HL-60/S4 treated with phorbol 12-myristate 13-acetate at 8.2 ng/mL for 4 days and 3 days (cell line): ENCODE data around the gene ACSM3.
"Not testable (repeated sequence)": the region's sequence is repeated elsewhere in the genome, so short reads cannot be mapped to it uniquely, and the experiment has no call there.

Source experiments
- in situ Hi-C: fragments of 300-500 bp; cut with MboI; formaldehyde crosslinking; loops from 2 replicates; pipeline ENCODE4 v1.15.0; 2022; ENCODE audit warnings: low sequenced_read_pairs

The ACSM3 gene

DNA sequence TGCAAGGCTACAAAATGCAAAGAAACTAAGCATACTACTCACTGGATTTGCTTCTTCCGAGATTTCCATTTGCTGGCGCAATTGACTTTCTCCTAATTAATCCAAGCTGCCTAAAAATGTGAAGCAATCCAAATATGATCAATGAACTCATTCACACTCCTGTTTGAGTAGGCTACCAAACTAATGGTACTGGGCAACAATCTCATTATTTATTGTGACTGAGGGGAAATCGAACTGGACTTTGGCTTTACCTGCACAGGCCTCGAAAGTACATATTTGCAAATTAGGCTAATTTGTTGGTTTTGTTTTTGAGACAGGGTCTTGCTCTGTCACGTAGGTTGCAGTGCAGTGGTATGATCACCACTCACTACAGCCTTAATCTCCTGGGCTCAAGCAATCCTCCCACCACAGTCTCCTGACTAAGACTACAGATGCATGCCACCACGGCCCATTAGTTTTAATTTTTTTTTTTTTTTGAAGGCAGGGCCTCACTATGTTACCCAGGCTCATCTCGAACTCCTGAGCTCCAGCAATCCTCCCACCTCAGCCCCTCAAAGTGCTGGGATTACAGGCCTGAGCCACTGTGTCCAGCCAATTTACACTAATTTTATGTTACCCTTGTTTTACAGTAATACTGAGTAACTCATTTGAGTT lies 39.9 kb downstream of the ACSM3 start:
- in situ Hi-C loops: no loop called here

DNA sequence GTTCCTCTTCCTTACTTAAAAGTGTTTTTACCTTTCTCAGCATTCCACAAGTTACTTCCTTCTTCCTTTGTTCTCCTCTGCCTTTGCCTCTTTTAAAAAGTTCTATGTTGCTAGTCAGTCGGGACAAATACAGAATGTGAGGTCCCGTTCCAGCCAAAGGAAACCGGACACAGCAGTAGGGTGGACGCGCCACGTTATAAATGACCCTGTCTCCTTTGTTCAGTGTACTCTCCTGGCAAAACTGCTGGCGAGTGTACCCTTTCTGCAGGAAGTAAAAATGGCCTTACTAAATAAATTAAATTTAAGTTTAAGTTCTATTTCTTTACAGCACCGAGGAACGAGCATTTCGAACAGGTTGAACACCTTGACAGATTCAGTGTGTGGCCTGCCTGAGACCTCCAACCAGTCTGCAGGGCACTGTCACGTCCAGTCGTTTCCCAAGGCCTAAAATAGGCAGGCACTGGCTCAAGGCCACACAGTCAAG lies 41.9 kb downstream of the ACSM3 start:
- in situ Hi-C loops: not testable (repeated sequence)

DNA sequence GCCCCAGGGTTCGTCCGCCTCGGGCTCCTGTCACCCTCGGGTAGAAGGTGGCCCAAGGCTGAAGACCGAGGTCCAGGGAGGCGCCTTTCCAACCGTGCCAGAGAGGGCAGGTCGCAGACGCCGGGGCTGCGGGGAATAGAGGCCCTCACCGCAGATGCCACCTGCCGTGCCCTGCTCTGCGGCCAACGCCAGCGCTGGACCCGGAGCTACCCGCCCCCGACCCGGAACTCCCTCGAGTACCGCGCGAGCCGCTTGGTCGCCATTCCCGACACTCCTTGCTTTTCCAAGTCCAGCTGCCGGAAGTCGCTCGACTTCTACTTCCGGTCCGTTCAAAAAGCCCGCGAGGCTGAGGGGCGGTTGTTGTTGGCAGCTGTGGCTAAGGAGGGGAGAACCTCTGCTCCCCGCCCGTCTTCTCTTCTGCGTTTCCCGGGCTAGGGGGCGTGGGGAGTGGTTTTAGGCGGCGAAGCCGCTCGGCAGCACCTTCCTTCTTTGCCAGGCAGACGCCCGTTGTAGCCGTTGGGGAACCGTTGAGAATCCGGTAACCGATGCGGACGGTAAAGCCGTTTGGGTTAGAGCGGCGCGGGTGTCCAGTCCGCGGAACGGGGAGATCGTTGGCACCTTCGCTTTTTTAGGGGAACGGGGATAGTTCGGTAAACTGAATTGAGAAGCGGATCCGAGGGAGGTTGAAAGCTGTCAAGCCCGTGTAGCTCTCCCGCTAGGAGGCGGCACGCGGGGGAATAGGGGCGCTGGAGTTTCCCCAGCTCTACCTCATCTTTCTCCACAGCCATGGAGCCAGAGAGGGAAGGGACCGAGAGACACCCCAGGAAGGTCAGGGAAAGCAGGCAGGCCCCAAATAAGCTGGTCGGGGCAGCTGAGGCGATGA lies 42.6 kb downstream of the ACSM3 start, which contains the start of the genes ERI2 and REXO5:
TSS of gene ERI2 (minus strand) at position 305 of the 883 bp plus-strand sequence. CDS start at position 263, 42 bp downstream.
TSS of gene REXO5 (plus strand) at position 360 of the 883 bp plus-strand sequence. CDS start at position 787, 427 bp downstream.
- in situ Hi-C loops: no loop called here

DNA sequence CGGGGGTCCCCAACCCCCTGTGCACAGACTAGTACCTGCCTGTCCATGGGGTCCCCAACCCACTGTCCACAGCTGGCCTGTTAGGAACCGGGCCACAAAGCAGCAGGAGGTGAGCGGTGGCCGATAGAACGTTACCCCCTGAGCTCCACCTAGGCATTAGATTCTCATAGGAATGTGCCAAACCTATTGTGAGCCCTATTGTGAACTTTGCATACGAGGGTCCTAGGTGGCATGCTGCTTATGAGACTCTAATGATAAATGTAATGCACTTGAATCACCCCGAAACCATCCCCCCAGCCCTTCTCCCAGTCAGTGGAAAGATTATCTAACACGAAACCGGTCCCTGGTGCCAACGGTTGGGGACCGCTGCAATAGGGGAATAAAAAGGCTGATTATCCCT lies 44.0 kb downstream of the ACSM3 start:
- in situ Hi-C loops: no loop called here

DNA sequence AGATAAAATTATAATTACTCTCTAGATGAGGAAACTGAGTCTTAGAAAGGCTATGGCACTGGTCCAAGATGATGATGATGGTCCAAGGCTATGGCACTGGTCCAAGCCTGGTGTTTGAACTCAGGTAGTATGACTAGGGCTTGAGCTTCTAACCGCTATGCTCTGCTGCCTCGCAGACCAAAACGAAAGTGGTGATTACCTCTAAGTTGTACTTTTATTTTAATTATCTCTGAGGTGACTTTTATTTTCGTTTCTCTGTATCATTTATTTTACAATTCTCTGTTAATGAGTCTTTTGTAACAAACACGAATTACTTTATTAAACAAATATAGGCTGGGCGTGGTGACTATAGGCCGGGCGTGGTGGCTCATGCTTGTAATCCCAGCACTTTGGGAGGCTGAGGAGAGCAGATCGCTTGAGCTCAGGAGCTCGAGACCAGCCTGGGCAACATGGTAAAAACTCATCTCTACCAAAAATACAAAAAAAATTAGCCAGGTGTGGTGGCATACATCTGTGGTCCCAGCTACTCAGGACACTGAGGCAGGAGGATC lies 48.1 kb downstream of the ACSM3 start:
- in situ Hi-C loops: no loop called here

DNA sequence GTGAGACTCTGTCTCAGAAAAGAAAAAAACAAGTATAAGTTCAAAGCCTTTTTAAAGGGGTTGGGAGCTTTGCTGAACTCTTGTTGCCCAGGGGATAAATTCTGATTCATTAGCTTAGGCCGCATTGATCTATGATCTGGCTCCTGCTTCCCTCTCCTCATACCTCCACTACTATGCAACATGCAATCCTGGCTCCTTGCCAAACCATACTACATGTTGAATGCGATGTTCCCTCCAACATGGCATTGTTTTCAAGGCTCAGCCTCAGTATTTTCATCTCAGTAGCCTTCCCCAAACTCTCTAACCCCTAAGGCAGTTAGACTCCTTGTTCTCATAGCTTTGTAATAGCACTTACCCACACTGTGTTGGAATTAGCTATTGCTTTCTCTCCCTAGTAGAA lies 48.7 kb downstream of the ACSM3 start:
- in situ Hi-C loops: no loop called here

DNA sequence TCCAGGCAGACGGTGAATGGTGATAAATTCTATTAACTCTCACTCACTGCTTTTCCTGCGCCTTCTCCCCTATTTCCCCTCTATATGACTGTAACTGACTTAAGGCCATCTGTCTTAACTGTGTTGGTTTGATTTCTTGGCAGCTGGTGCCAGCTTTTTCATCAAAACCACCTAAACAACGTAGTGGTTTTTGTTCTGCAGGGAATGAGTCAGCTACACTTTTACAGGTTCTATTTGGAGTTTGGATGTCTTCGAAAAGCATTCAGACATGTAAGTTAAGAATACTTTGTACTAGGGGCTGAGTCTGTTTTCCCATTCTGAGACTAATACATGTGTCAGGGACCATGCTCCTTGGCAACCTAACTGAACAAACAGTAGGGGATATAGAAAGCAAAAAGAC lies 51.0 kb downstream of the ACSM3 start:
- in situ Hi-C loops: no loop called here

DNA sequence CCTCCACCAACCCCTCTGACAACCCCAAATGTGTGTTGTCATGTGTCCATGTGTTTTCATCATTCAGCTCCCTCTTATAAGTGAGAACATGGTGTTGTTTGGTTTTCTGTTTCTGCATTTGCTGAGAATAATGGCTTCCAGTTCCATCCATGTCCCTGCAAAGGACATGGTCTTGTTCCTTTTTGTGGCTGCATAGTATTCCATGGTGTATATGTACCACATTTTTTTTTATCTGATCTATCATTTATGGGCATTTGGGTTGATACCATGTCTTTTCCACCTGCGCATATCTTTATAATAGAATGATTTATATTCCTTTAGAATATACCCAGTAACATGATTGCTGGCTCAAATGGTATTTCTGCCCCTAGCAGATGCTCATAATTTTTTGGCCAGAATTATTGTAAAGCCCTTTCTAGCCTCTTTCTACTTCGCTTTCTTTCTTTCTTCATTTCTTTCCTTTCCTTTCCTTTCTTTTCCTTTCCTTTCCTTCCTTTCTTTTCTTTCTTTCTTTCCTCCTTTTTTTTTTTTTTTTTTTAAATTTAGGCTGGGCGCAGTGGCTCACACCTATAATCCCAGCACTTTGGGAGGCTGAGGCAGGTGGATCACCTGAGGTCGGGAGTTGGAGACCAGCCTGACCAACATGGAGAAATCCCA lies 55.2 kb downstream of the ACSM3 start:
- in situ Hi-C loops: no loop called here

DNA sequence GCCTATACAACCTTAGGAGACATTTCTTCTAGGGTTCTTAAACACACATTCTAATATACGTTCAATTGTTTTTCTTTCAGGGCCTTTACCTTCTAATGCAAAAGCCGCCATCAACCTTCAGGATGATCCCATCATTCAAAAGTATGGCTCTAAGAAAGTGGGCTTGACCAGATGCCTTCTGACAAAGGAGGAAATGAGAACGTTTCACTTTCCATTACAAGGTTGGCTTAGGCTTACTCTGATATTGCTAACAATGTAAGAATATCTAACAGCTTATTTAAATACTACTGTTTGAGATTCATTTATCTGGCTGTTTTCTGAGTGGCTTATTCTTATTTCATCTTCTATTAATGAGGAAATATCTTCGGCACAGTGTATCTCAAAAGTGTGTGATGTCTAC lies 57.9 kb downstream of the ACSM3 start:
- in situ Hi-C loops: no loop called here

DNA sequence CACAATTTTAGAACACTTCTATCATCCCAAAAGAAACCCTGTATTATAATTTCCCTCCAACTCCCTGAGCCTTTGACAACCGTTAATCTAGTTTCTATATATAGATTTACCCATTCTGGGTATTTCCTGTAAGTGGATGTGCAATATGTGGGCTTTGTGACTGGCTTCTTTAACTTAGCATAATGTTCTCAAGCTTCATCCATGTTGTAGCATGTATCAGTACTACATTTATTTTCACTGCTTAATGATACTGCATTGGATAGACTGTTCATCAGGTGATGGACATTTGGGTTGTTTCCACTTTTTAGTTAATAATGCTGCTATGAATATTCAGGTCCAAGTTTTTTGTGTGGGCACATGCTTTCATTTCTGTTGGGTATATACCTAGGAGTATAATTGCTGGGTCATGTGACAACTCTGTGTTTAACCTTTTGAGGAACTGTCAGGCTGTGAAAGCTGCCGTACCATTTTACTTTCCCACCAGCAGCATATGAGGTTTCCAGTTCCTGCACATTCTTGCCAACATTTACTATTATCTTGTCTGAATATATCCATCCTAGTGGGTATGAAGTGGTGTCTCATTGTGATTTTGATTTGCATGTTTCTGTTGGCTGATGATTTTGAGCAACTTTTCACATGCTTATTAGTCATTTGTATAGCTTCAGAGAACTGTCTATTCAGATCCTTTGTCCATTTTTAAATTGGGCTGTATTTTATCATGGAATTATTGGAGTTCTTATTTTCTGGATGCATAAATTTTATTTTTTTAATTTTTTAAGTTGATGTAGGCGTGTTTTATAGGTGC lies 58.9 kb downstream of the ACSM3 start:
- in situ Hi-C loops: no loop called here

DNA sequence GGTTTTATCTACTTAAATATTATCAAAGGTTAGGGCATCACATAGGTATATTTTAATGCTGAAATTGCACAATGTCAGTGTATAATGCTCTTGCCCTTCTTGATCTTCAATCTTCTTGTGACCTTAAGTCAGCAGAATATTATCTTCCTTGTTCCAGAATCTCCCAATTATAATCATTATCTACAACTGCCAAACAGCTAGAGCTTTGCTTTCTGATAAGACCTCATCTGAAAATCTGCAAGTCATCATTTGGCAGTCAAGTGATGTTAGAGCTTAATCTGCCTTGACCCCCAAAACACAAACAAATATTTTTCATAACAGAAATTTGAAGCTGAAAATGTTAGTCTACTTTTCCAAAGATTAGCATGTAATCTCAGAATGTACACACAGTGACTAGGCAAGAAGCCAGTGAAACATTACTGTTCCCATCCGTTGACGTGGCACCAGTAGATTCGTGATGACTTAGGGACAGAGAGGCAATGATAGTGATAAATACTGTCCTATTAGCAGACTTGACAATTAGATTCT lies 62.3 kb downstream of the ACSM3 start:
- in situ Hi-C loops: no loop called here

DNA sequence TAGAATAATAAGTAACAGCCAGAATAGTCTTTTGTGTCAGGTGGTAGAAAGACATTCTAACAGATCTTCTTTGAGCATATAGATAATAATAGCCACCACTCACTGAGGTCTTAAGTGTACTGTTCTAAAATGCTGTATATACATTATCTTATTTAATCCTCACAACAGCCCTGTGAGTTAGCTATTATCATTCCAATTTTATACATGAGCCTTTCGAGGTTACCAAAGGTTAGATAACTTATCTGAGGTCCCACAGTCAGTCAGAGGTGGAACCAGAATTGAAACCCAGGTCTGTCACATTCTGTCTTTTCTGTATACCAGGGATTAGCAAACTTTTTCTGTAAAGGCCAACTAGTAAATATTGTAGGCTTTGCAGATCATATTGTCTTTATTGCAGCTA lies 65.7 kb downstream of the ACSM3 start:
- in situ Hi-C loops: no loop called here

DNA sequence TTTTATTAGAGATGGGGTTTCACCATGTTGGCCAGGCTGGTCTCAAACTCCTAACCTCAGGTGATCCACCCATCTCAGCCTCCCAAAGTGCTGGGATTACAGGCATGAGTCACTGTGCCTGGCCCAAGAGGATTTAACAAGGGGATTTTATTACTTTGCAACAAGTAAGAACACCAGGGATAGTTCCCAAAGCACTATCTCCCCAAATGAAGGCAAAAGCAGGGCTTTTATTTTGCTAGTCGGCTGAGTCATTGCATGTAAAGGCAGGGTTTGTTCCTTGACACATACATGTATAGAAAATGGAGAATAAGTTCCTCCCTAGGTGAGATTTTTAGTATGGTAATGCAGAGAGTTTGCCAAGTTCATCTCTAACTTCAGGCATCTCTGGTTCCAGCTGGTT lies 66.6 kb downstream of the ACSM3 start:
- in situ Hi-C loops: no loop called here

DNA sequence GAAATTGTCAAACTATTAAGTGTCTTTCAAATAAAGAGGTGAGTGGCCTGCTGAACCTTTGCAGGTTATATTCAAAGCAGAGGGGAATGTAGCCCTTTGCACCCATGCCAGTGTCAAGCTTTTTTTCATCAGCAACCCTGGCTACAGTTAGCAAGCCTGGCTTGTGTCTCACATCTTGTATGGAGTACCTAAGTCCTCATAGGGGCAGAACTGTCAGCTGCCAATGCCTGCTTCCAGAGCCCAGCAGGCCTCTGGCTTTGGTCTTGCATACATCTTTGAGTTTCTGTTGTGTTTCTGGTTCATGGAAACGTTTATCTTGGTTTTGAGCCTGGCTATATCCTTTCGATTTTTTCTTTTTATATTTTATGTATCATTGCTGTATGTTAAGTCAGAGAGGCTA lies 69.3 kb downstream of the ACSM3 start:
- in situ Hi-C loops: no loop called here

DNA sequence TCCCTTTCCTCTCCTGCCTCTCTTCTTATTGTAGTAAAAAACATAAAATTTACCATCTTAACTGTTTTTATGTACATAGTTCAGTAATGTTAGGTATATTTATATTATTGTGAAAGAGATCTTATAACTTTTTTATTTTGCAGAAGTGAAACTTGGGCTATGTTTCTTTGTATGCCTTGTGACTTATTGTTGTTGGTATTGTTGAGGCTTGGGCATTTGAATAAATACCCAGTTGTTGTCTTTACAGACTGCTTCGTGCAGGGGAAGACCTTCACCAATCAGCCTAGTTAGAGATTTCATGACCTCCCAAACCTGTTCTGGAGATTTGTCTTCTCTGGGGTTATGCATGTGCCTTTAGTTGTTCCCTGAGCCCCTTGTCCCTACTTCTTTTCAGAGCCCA lies 74.4 kb downstream of the ACSM3 start:
- in situ Hi-C loops: no loop called here

DNA sequence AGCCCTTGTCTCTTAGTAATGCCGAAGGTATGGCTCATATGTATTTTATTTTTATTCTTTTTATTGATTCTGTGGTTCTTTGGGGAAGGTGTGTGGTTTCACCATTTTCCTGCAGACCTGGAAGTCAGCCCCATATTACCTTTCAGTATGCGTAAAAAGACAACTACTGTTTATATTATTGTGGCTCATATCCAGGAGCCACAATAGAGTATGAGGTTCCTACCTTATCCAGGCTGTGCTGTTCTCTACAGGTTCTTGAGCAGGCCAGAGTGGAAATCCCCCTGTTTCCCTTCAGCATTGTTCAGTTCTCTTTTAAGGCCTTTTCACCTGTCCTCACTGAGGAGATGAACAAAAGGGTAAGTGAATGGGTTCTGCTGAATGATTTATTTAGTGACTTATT lies 75.7 kb downstream of the ACSM3 start:
- in situ Hi-C loops: no loop called here

DNA sequence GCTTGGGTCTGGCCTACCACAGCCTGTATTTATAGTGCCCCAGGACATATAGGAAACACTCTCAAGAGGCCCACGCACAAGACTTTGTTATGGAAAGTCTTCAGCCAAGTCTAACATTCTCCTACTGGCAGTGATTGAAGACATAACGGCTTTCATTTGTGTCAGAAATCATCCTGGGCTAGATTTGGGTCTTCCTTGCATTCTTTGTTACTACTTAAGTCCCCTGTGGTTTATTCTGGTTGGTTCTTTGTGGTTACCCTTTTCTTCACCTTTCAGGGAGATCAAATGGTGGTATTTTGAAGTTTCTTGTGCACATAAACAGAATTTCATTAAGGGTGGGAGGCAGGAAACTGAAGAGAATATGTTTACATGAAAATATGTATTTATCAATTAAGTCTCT lies 80.2 kb downstream of the ACSM3 start:
- in situ Hi-C loops: no loop called here

DNA sequence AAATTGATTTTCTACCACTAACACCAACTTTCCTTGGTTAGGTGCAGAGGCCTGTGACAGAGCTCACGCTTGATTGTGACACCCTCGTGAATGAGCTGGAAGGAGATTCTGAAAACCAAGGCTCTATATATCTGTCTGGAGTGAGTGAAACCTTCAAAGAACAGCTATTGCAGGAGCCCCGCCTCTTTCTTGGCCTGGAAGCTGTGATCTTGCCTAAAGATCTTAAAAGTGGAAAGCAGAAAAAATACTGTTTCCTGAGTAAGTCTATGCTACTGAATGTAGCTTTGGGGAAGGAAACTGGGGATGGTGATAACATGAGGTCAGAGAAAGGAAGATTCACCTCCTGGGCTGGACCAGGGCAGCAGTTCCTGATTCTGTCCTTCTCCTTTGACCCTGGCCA lies 80.8 kb downstream of the ACSM3 start:
- in situ Hi-C loops: no loop called here

DNA sequence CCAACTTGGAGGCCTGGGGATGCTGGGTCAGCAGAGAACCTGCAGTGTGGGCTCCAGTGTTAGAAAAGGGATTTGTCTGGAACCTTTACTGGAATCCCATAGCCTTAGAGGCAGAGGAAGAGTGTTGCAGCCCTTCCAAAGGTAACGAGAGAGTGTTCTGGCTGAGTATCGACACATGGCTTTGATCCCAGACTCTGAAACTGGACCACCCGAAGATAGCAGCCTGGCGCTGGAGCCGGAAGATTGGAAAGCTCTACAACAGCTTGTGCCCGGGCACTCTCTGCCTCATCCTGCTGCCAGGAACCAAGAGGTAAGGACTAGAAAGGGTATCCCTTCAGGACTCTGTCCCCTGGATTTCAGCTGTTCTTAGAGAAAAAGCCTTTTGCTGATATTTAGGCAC lies 82.2 kb downstream of the ACSM3 start:
- in situ Hi-C loops: no loop called here

DNA sequence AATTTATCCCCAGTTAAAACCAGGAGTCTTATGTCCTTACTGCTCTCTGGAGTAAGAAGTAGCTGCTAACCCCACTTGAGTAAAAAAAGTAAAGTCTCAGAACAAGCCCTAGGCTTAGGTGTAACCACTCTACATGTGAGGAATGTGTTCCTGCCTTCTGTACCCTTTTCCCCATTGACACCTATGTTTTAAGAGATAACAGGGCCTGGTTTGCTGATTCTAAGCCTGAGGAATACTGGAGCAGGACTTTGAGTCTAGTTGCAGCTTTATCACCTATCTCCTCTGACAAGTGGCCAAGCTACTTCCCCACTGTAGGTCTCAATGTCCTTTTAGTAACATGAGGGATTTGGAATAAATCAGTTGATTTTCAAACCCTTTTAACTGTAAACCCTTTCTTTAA lies 82.7 kb downstream of the ACSM3 start:
- in situ Hi-C loops: no loop called here
